ENCODE measurements around the gene TMEM132C. TPM values are rescaled to one million over a fixed set of nuclear protein-coding genes. Genes with fewer than 3 reads are reported as not detected.

TMEM132C gene
- not detected in 2 replicates for total RNA-seq (2014; rRNA removed; shearing (Covaris generic))
- not detected in 2 replicates for total RNA-seq (2022)
- Bru-seq, nascent RNA = percentile 1 among the genes with signal in this experiment
- percentile 2 among the genes with signal in this experiment for BruChase-seq, experiment 1, labeled RNA remaining after a 6-hour chase
- BruChase-seq, experiment 2, labeled RNA remaining after a 2-hour chase = percentile 0 among the genes with signal in this experiment
- long read RNA-seq = 0 reads

GRCh38 chr12:128267131-128267622 lies at the start of gene TMEM132C:
TSS of gene TMEM132C (plus strand) at chr12:128267170. CDS start at chr12:128267403, 233 bp downstream.
- no peak within 1 kb of the TSS for H3K4me2 ChIP-seq (ENCODE audit: low read length)
- intact Hi-C loops (cut with micrococcal nuclease; ENCODE audit: unreplicated experiment) = no loop called here
- BruUV-seq (replicated peaks) = no TSS peak
- no peaks in the 10 kb centered on the region for H4K20me1 ChIP-seq (ENCODE audit: insufficient read depth, low read length)
- no peak for DNase-seq (ENCODE audit: low spot score)
- ChIA-PET POLR2A (no interaction called here), CTCF (ENCODE audit: unreplicated experiment) (no interaction called here)
- H3K9me3 ChIP-seq (ENCODE audit: low read length) = no peaks in the 10 kb centered on the region
- no peak within 1 kb of the TSS for H3K4me3 ChIP-seq (ENCODE audit: low read depth, low read length, poor library complexity, severe bottlenecking)
- H3K4me1 ChIP-seq (ENCODE audit: insufficient read depth, low read length, poor library complexity, severe bottlenecking) = no peaks in the 10 kb centered on the region
- H3K36me3 ChIP-seq (ENCODE audit: insufficient read depth, low read length) = no peaks in the 10 kb centered on the region
- TF ChIP-seq EZH2phosphoT487 (IDR thresholded peaks at IDR 0.05; ENCODE audit: borderline replicate concordance, low read depth, low read length) (no peak), CTCF (conservative IDR thresholded peaks at IDR 0.05; ENCODE audit: low read length) (no peak)
- H2AFZ ChIP-seq (ENCODE audit: low read length) = no peak within 1 kb of the TSS
- no peaks in the 10 kb centered on the region for H3K9me2 ChIP-seq (ENCODE audit: insufficient read depth, low read length)
- no peaks in the 10 kb centered on the region for H3K79me2 ChIP-seq (ENCODE audit: insufficient read depth, low read depth, low read length)
- H3K27ac ChIP-seq (ENCODE audit: low read depth, low read length, poor library complexity, severe bottlenecking) = no peak within 1 kb of the TSS

- CTCF ChIA-PET (ENCODE audit: unreplicated experiment) = no interaction called here
- intact Hi-C loops (cut with micrococcal nuclease; ENCODE audit: unreplicated experiment) = no loop called here
- no peaks in the 10 kb centered on the region for H3K4me1 ChIP-seq (ENCODE audit: insufficient read depth, low read length, poor library complexity, severe bottlenecking)
- TF ChIP-seq EZH2phosphoT487 (IDR thresholded peaks at IDR 0.05; ENCODE audit: borderline replicate concordance, low read depth, low read length) (no peak), CTCF (conservative IDR thresholded peaks at IDR 0.05; ENCODE audit: low read length) (no peak)
- H3K27ac ChIP-seq (ENCODE audit: low read depth, low read length, poor library complexity, severe bottlenecking) = no peak overlapping the region
- BruUV-seq (replicated peaks) = no TSS peak
- H3K4me2 ChIP-seq (ENCODE audit: low read length) = no peak overlapping the region
- no peaks in the 10 kb centered on the region for H3K9me3 ChIP-seq (ENCODE audit: low read length)
- H3K9me2 ChIP-seq (ENCODE audit: insufficient read depth, low read length) = no peaks in the 10 kb centered on the region
- POLR2A ChIA-PET = no interaction called here
- no peak overlapping the region for H3K4me3 ChIP-seq (ENCODE audit: low read depth, low read length, poor library complexity, severe bottlenecking)
- H2AFZ ChIP-seq (ENCODE audit: low read length) = no peak overlapping the region
- no peaks in the 10 kb centered on the region for H4K20me1 ChIP-seq (ENCODE audit: insufficient read depth, low read length)
- no peak for DNase-seq (ENCODE audit: low spot score)
- H3K79me2 ChIP-seq (ENCODE audit: insufficient read depth, low read depth, low read length) = no peaks in the 10 kb centered on the region
- no peaks in the 10 kb centered on the region for H3K36me3 ChIP-seq (ENCODE audit: insufficient read depth, low read length)
Observed at GRCh38 chr12:128224226-128224625, 42.7 kb upstream of the TMEM132C start.

- Histone ChIP-seq H3K79me2 (ENCODE audit: insufficient read depth, low read depth, low read length) (no peaks in the 10 kb centered on the region), H3K9me3 (ENCODE audit: low read length) (no peaks in the 10 kb centered on the region), H4K20me1 (ENCODE audit: insufficient read depth, low read length) (no peaks in the 10 kb centered on the region), H3K27ac (ENCODE audit: low read depth, low read length, poor library complexity, severe bottlenecking) (no peak overlapping the region), H2AFZ (ENCODE audit: low read length) (no peak overlapping the region), H3K4me3 (ENCODE audit: low read depth, low read length, poor library complexity, severe bottlenecking) (no peak overlapping the region), H3K4me2 (ENCODE audit: low read length) (no peak overlapping the region), H3K36me3 (ENCODE audit: insufficient read depth, low read length) (no peaks in the 10 kb centered on the region), H3K4me1 (ENCODE audit: insufficient read depth, low read length, poor library complexity, severe bottlenecking) (no peaks in the 10 kb centered on the region), H3K9me2 (ENCODE audit: insufficient read depth, low read length) (no peaks in the 10 kb centered on the region)
- no peak for DNase-seq (ENCODE audit: low spot score)
- TF ChIP-seq CTCF (conservative IDR thresholded peaks at IDR 0.05; ENCODE audit: low read length) (no peak), EZH2phosphoT487 (IDR thresholded peaks at IDR 0.05; ENCODE audit: borderline replicate concordance, low read depth, low read length) (no peak)
- ChIA-PET CTCF (ENCODE audit: unreplicated experiment) (interaction anchor here (0.5 kb wide), 1 partner anchor 1786 kb away, joined by 5 read pairs; no protein-coding TSS in a partner anchor), POLR2A (interaction anchor here (0.6 kb wide), 1 partner anchor 849 kb away, joined by 3 read pairs; no protein-coding TSS in a partner anchor)
- BruUV-seq (replicated peaks) = no TSS peak
- intact Hi-C loops (cut with micrococcal nuclease; ENCODE audit: unreplicated experiment) = no loop called here
Observed at GRCh38 chr12:128228581-128228980, 38.4 kb upstream of the TMEM132C start.

All from OCI-LY7 (cell line).